GM21786 (cell line): ENCODE results near the gene RILPL2.
"Not testable (repeated sequence)": the region's sequence is repeated elsewhere in the genome, so short reads cannot be mapped to it uniquely, and the experiment has no call there.

Source experiments
- ATAC-seq: cut with Tn5 transposase; IDR thresholded peaks from one replicate; pipeline ENCODE4 v1.9.1; 2021; ENCODE audit not compliant: unreplicated experiment

RILPL2 gene

GRCh38 chr12:123436017-123436964 lies at the start of gene RILPL2:
TSS of gene RILPL2 (minus strand) at chr12:123436684. CDS start at chr12:123436420, 264 bp downstream.
- peak; percentile 73 for ATAC-seq

DNA sequence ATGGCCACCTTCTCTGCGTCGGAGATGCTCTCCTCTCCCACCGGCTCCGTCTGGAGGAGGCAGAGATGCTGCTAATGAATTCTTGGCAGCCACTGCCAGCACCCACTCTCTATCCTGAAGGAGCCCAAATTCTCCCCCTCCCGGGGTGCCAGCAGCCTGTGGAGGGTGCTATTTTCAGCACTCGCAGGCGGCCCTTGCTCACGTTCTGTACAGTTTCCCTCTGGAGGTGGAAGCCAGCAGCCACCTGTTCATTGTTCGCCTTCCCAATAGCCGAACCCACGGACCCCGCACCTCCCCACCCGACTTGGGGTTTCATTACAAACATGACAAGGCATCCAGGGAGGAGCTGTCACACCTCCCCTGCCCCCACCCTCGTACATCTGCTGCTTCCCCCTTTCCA lies 49.3 kb upstream of the RILPL2 start:
- ATAC-seq: no peak

GRCh38 chr12:123483602-123484248 lies 47.2 kb upstream of the RILPL2 start:
- ATAC-seq: no peak

DNA sequence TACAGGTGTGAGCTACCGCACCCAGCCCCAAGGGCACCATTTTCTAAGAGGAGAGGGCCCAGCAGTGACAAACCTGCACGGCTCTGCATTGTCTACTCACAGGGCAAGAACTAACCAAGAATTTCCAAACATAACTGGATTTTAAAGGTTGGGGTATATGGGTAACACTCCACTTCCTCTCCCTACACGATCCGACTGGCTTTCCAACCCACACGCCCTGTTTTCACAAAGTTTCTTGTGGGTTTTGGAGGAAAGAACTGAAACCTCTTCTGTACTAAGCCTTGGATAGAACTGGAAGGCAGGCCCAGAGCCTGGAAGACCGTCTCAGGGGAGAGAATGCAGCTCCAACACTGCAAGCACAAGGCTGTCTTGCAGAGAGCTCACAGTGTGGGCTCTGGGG lies 46.4 kb upstream of the RILPL2 start:
- ATAC-seq: no peak

DNA sequence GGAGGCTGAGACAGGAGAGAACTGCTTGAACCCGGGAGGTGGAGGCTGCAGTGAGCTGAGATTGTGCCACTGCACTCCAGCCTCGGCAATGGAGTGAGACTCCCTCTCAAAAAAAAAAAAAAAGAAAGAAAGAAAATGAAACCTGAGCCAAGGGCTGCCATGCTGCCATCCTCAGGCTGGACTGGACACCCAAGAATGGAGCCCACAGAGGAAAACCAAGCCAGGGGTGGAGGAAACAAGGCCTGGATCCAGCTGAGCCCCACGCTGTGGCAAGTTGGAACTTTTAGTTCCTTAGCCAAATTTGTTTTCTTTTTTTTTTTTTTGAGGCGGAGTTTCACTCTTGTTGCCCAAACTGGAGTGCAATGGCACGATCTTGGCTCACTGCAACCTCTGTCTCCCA lies 44.8 kb upstream of the RILPL2 start:
- not testable (repeated sequence) for ATAC-seq

- no peak for ATAC-seq
These were observed 43.1 kb upstream of the RILPL2 start for GRCh38 chr12:123479442-123480180.

DNA sequence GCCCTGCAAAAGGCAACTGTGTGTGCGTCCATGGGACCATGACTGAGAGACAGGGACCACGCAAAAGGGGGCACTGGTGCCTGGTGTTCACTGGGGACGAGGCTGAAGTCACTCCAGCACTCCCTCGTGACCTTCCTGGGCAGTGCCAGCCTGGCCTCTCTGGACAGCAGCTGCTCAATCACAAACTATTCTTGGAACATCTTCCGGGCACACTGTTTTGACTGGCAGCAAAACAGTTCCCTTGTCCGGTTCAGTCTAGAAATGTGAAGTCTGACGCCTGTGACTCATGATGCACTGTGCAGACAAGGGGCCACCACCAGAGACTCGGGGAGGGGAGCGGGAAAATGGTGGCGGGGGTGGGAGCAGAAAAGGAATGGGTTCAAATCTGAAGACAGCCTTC lies 42.3 kb upstream of the RILPL2 start:
- no peak for ATAC-seq

- ATAC-seq: no peak
These were observed 41.6 kb upstream of the RILPL2 start for GRCh38 chr12:123478069-123478468.

GRCh38 chr12:123475246-123475703 lies 38.8 kb upstream of the RILPL2 start:
- ATAC-seq: no peak

GRCh38 chr12:123474485-123475245 lies 38.2 kb upstream of the RILPL2 start:
- ATAC-seq: no peak

DNA sequence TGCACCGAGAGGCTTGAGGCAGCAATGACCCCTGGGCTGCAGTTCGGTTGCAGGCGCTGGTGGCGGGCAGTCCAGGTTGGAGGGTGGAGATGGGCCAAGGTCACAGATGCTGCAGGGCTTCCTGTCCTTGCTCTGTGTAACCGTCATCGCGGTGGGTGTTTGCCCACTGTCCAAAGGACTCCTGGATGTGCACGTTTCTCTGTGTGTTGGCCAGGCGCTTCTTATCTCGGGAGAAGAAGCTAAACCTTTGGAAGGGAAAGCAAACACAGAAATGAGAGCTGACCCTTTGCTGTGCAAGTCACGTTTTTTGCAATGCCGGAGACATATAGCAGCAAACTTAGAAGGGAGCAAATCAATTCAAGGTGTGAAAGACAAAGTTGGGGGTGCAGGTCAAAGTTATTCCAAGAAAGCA lies 36.0 kb upstream of the RILPL2 start:
- no peak for ATAC-seq

DNA sequence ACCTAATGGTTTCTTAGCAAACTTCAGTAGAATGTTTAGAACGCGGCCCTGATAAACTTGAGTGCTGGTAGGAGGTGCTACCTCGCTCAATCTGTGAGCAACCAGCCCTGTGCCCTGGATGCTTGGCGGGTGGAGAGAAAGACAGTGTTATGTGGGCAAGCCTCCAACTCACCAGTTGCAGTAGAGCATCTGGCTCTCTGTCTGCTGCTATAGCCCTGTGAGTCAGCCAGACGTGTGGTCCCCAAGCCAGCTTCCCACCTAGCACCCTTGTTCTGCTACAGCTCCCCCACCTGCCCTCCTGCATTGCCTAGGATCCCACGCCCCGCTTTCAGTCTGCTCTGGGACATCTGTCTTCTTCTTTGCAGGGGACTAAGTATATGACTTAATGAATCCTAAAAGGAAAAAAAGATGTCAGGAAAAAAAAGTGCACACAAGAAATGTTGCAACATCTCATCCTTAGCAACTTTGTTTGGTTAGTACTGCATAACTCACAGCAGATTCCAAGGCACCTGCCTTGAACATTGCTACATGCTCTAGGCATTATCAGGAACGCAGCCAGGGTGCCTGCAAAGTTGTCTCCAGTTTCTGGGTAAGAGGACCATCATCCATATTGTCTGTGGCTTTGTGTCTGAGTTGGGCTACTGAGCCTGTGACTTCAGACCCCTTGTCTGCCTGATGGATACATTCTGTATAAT lies 35.0 kb upstream of the RILPL2 start:
- no peak for ATAC-seq

- no peak for ATAC-seq
These were observed 33.5 kb upstream of the RILPL2 start for GRCh38 chr12:123469978-123470377.

DNA sequence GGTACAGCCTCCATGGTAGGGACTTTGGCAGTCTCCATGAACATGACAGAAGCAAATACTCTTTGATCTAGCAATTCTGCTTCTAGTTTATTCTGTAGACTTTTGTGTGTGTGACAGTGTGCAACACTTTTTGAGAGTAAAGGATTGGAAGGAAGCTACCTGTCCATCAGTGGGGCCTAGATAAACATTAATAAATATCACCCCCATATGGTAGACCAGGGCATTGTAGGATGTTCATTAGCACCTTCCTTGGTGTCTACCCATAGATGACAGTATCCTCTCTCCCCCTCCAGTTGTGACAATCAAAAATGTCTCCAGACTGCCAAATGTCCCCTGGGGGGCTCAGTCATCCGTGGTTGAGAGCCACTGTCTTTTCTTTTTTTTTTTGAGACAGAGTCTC lies 32.3 kb upstream of the RILPL2 start:
- ATAC-seq: no peak

DNA sequence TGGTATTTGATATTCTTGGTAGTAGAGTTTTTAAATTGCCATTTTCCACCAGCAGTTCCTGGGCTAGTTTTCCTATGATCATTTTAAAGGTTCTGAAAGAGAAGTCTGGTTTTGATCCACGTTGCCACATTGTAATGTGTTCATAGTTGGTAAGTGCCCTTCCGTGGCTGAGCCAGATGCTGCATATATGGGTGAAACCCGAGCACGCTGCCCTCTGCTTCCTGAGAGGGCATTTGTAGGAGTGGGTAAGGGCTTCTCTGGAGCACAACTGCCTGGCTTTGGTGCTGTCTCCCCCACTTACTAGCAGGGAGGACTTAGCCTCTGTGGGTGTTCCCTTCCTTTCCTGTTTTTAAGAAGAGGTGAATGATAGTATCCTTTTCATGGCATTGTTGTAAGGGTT lies 28.6 kb upstream of the RILPL2 start:
- ATAC-seq: no peak

- not testable (repeated sequence) for ATAC-seq
These were observed 26.7 kb upstream of the RILPL2 start for GRCh38 chr12:123463174-123463573.

DNA sequence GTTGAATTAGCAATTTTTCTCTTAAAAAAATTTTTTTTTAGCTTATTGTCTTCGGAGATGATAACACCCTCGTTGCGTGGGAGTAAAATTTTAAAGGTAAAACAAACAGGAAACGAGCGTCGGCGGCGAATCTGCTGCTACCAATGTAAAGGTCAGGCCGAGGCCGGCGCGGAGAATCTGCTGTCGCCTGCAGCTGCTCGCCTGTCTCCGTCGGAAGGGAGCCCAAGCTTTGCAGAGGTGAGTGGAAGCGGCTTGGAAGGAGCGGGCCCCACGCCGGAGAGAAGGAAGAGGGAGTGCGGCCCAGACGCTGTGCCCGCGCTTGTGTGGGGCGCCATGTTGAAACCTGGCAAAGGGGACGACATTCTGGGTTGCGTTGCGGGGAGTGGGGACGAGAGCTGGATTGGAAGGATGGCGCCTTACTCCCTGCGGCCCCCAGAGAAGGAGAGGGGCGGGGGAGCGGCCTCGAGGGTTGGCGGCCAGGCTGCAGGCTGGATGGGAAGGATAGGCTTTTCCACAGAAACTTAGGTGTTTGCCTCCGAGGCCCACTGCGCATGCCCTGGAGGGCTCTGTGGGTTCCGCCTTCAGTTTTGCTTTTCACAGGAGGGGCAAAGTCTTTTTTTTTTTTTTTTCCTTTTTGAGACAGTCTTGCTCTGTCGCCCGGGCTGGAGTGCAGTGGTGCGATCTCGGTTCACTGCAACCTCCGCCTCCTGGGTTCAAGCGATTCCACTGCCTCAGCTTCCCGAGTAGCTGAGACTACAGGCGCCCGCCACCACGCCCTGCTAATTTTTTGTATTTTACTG lies 21.7 kb upstream of the RILPL2 start, which contains the start of gene SNRNP35:
SNRNP35 (plus strand) TSS at position 160 of the 800 bp plus-strand sequence. CDS start 7,402 bp downstream, outside the sequence.
- ATAC-seq: peak; percentile 58

- ATAC-seq: no peak
These were observed 16.7 kb upstream of the RILPL2 start for GRCh38 chr12:123453165-123453564.

- not testable (repeated sequence) for ATAC-seq
These were observed 15.7 kb upstream of the RILPL2 start for GRCh38 chr12:123452276-123452550.
